WTC11 (cell line): ENCODE measurements around the gene TSPAN9. TPM values are rescaled to one million over a fixed set of nuclear protein-coding genes. Genes with fewer than 3 reads are reported as not detected.
A peak's percentile ranks its signal among the peaks of the same experiment; 100 is the strongest.

Experiments used
- ATAC-seq: fragments of 200-7000 bp; cut with Tn5 transposase; 2 replicates; pipeline ENCODE4 v1.10.0; 2021; ENCODE audit warnings: mild to moderate bottlenecking, moderate library complexity
- CTCF ChIA-PET: fragments of 300-600 bp; sonication (Branson Sonifier 250); formaldehyde crosslinking; loops from one replicate; lab custom pipeline; 2021; ENCODE audit warnings: antibody characterized with exemption; lab: Charles Lee
- POLR2A ChIA-PET: fragments of 350-600 bp; sonication (Branson Sonifier 250); formaldehyde crosslinking; loops from one replicate; lab custom pipeline; 2021; ENCODE audit warnings: antibody characterized with exemption; lab: Charles Lee
- DNase-seq: peaks from one replicate; pipeline ENCODE4 v3.0.0; 2021; ENCODE audit warnings: low spot score
- H3K27ac Mint-ChIP-seq: 2 replicates; pipeline ENCODE4 v1.8.0; 2021; ENCODE audit warnings: mixed read lengths
- H3K27me3 Mint-ChIP-seq: 2 replicates; pipeline ENCODE4 v1.8.0; 2021; ENCODE audit warnings: low read depth, mild to moderate bottlenecking, moderate library complexity, mixed read lengths
- H3K36me3 Mint-ChIP-seq: 2 replicates; pipeline ENCODE4 v1.8.0; 2021; ENCODE audit warnings: mixed read lengths
- H3K4me1 Mint-ChIP-seq: 2 replicates; pipeline ENCODE4 v1.8.0; 2022; ENCODE audit warnings: mixed read lengths
- H3K4me3 Mint-ChIP-seq: 2 replicates; pipeline ENCODE4 v1.8.0; 2021; ENCODE audit warnings: mild to moderate bottlenecking, moderate library complexity, mixed read lengths
- H3K9me3 Mint-ChIP-seq: 2 replicates; pipeline ENCODE4 v1.8.0; 2021; ENCODE audit warnings: mixed read lengths
- AFF4 ChIP-seq: sonication (generic); formaldehyde crosslinking; IDR thresholded peaks from 2 replicates; pipeline ENCODE4 v1.8.1; 2023; ENCODE audit warnings: mild to moderate bottlenecking, missing genetic modification reagents, borderline replicate concordance
- CDX4 ChIP-seq: fragments of 250-450 bp; sonication (Bioruptor Pico); IDR thresholded peaks from 2 replicates; pipeline ENCODE4 v1.9.0; 2021; ENCODE audit warnings: moderate library complexity, mild to moderate bottlenecking, inconsistent platforms, borderline replicate concordance
- CREB1 ChIP-seq: sonication (generic); formaldehyde crosslinking; IDR thresholded peaks from 2 replicates; pipeline ENCODE4 v1.8.0; 2023; ENCODE audit warnings: mild to moderate bottlenecking, missing genetic modification reagents
- E2F1 ChIP-seq: sonication (generic); formaldehyde crosslinking; IDR thresholded peaks from 2 replicates; pipeline ENCODE4 v1.8.0; 2022; ENCODE audit warnings: mild to moderate bottlenecking, missing genetic modification reagents
- ERG ChIP-seq: fragments of 250-450 bp; sonication (Bioruptor Pico); IDR thresholded peaks from 2 replicates; pipeline ENCODE4 v1.8.0; 2021; ENCODE audit warnings: mild to moderate bottlenecking
- JUN ChIP-seq: sonication (generic); formaldehyde crosslinking; IDR thresholded peaks from 2 replicates; pipeline ENCODE4 v1.8.0; 2023; ENCODE audit warnings: mild to moderate bottlenecking, missing genetic modification reagents
- MAX ChIP-seq: sonication (generic); formaldehyde crosslinking; IDR thresholded peaks from 2 replicates; pipeline ENCODE4 v1.8.0; 2022; ENCODE audit warnings: mild to moderate bottlenecking, missing genetic modification reagents
- MYBL2 ChIP-seq: sonication (generic); formaldehyde crosslinking; IDR thresholded peaks from 2 replicates; pipeline ENCODE4 v1.8.1; 2023; ENCODE audit warnings: mild to moderate bottlenecking, moderate library complexity, missing genetic modification reagents
- NFYB ChIP-seq: sonication (generic); formaldehyde crosslinking; conservative IDR thresholded peaks from 2 replicates; pipeline ENCODE4 v1.8.0; 2022; ENCODE audit warnings: low read depth, missing genetic modification reagents
- NR2C2 ChIP-seq: sonication (generic); formaldehyde crosslinking; IDR thresholded peaks from 2 replicates; pipeline ENCODE4 v1.8.0; 2022; ENCODE audit warnings: mild to moderate bottlenecking, missing genetic modification reagents
- PREB ChIP-seq: sonication (generic); formaldehyde crosslinking; IDR thresholded peaks from 2 replicates; pipeline ENCODE4 v1.8.1; 2022; ENCODE audit warnings: mild to moderate bottlenecking, missing genetic modification reagents, moderate library complexity, borderline replicate concordance
- ZSCAN18 ChIP-seq: fragments of 250-450 bp; sonication (Bioruptor Pico); IDR thresholded peaks from 2 replicates; pipeline ENCODE4 v2.1.2; 2022; ENCODE audit warnings: mild to moderate bottlenecking, moderate library complexity
- total RNA-seq: library from RNA; stranded (reverse); gene quantifications from 3 replicates; pipeline ENCODE4 v1.2.3, GENCODE V29; 2021

The TSPAN9 gene
- total RNA-seq, 1 experiment from 2014 or later, result 27.6 TPM

GRCh38 chr12:3120701-3121100, 43.5 kb downstream of the TSPAN9 start:
- H3K4me1 Mint-ChIP-seq, result peaks cover 18% of the 10 kb centered on the region
- ATAC-seq (no peak), DNase-seq (no peak)
- peak overlapping the region; percentile 94 for H3K27ac Mint-ChIP-seq
- POLR2A ChIA-PET, result no interaction called here
- CTCF ChIA-PET, result interaction anchor here (0.6 to 5.9 kb wide), 5 partner anchors 12 to 155 kb away, joined by 3 to 19 read pairs (median 4); no protein-coding TSS in a partner anchor
- H3K27me3 Mint-ChIP-seq, result no peaks in the 10 kb centered on the region; the same call in 1 of the 2 replicates
- H3K4me3 Mint-ChIP-seq, result no peak overlapping the region
- no peak for TF ChIP-seq NR2C2
- TF ChIP-seq CREB1 (CRISPR knock-in tag), result no peak
- TF ChIP-seq MAX, result no peak
- TF ChIP-seq JUN (CRISPR knock-in tag), result no peak
- no peak for TF ChIP-seq E2F1 (CRISPR knock-in tag)
- TF ChIP-seq MYBL2 (CRISPR knock-in tag), result no peak
- no peak for TF ChIP-seq PREB (CRISPR knock-in tag)
- TF ChIP-seq ERG (CRISPR knock-in tag), result no peak
- H3K9me3 Mint-ChIP-seq, result no peaks in the 10 kb centered on the region
- H3K36me3 Mint-ChIP-seq, result no peaks in the 10 kb centered on the region

GRCh38 chr12:3122841-3123678, 45.9 kb downstream of the TSPAN9 start:
- TF ChIP-seq NFYB (CRISPR knock-in tag) (no peak), ZSCAN18 (CRISPR knock-in tag) (no peak)
- no peak overlapping the region for H3K4me3 Mint-ChIP-seq
- H3K27ac Mint-ChIP-seq, result no peak overlapping the region; the same call in 1 of the 2 replicates
- H3K27me3 Mint-ChIP-seq, result no peaks in the 10 kb centered on the region; the same call in 1 of the 2 replicates
- peak; percentile 56 for ATAC-seq
- DNase-seq, result peak; percentile 13
- H3K4me1 Mint-ChIP-seq, result peaks cover 5% of the 10 kb centered on the region
- no peaks in the 10 kb centered on the region for H3K36me3 Mint-ChIP-seq
- CTCF ChIA-PET, result interaction anchor here (0.6 to 5.9 kb wide), 10 partner anchors 10 to 177 kb away, joined by 3 to 19 read pairs (median 4); no protein-coding TSS in a partner anchor
- POLR2A ChIA-PET, result interaction anchor here (0.6 kb wide), 2 partner anchors 54 to 1112 kb away, joined by 4 to 7 read pairs; no protein-coding TSS in a partner anchor
- no peaks in the 10 kb centered on the region for H3K9me3 Mint-ChIP-seq

- H3K4me1 Mint-ChIP-seq, result peaks cover 5% of the 10 kb centered on the region
- H3K36me3 Mint-ChIP-seq, result 0 out of 2 replicates have a peak, but pooled peaks cover under 1% of the 10 kb centered on the region
- TF ChIP-seq CDX4 (CRISPR knock-in tag) (no peak), AFF4 (CRISPR knock-in tag) (no peak), JUN (CRISPR knock-in tag) (no peak)
- TF ChIP-seq, all 79 proteins: peak for 0
- no peak overlapping the region for H3K27ac Mint-ChIP-seq
- no peak for ATAC-seq
- H3K9me3 Mint-ChIP-seq, result peaks cover 2% of the 10 kb centered on the region
- H3K4me3 Mint-ChIP-seq, result no peak overlapping the region
- ChIA-PET CTCF (interaction anchor here (1.4 to 5.9 kb wide), 6 partner anchors 9 to 177 kb away, joined by 3 to 19 read pairs (median 10); no protein-coding TSS in a partner anchor), POLR2A (interaction anchor here (0.6 kb wide), 1 partner anchor 55 kb away, joined by 7 read pairs; no protein-coding TSS in a partner anchor)
- H3K27me3 Mint-ChIP-seq, result no peaks in the 10 kb centered on the region; the same call in 1 of the 2 replicates
- no peak for DNase-seq
Measured at GRCh38 chr12:3123729-3124128, 46.5 kb downstream of the TSPAN9 start.
